K562 (cell line): ENCODE measurements around the gene IRGQ. TPM values are rescaled to one million over a fixed set of nuclear protein-coding genes. Genes with fewer than 3 reads are reported as not detected.

Experiments
- ATAC-seq: fragments of 200-7000 bp; cut with Tn5 transposase; 3 replicates; pipeline ENCODE4 v1.9.1; 2020; ENCODE audit warnings: moderate library complexity
- BruUV-seq: library from RNA; stranded (reverse); fragments of 400-500 nt; replicated peaks from 2 replicates; lab custom pipeline; 2021; lab: Mats Ljungman, UMichigan
- CTCF ChIA-PET: fragments of 300-600 bp; formaldehyde crosslinking; extraction: SDS; loops from one replicate; lab custom pipeline; 2021; ENCODE audit warnings: low intra/inter-chr PET ratio; lab: Yijun Ruan, JAX
- POLR2A ChIA-PET: fragments of 300-600, 350-650 bp; sonication (Branson Sonifier 250); formaldehyde crosslinking; extraction: SDS; loops from one replicate; lab custom pipeline; 2021; ENCODE audit warnings: antibody characterized with exemption, inconsistent platforms; lab: Yijun Ruan, JAX
- DNase-seq, 4 experiments: peaks; one replicate each; pipeline versions ENCODE4 v3.0.0 to v3.0.0-alpha.2; 2011 to 2018; ENCODE audit warnings: low spot score in 3 of 4, mixed read lengths in 3 of 4; ENCODE audit errors: extremely low read depth in 1 of 4
- FAIRE-seq: peaks from 2 replicates; lab custom pipeline; 2011; peaks lifted over from hg19 to GRCh38; lab: Jason Lieb, UNC
- H2AFZ ChIP-seq: 2 replicates; pipeline ENCODE4 v1.6.0; 2011; ENCODE audit warnings: low read depth, low read length, control low read depth, inconsistent platforms
- H3K27ac ChIP-seq: fragments of 200-600 bp; 3 replicates; pipeline ENCODE4 v1.8.0; 2011; ENCODE audit warnings: low read depth, mild to moderate bottlenecking, control low read depth, inconsistent platforms, low read length, moderate library complexity, mixed read lengths; ENCODE audit errors: extremely low read depth
- H3K27me3 ChIP-seq, 2 experiments: fragments of 300-600 bp in 1 of 2; 2 replicates in 1 of 2; 3 replicates in 1 of 2; pipeline versions ENCODE4 v1.6.0 to v1.8.0; 2011; ENCODE audit warnings: inconsistent platforms in 2 of 2, low read length in 2 of 2, mild to moderate bottlenecking in 1 of 2, mixed read lengths in 1 of 2, moderate library complexity in 1 of 2; ENCODE audit not compliant: control insufficient read depth in 2 of 2, insufficient read depth in 2 of 2
- H3K36me3 ChIP-seq: fragments of 300-600 bp; 3 replicates; pipeline ENCODE4 v1.8.0; 2011; ENCODE audit warnings: mild to moderate bottlenecking, low read length, inconsistent platforms; ENCODE audit not compliant: control insufficient read depth, insufficient read depth
- H3K4me1 ChIP-seq, 2 experiments: fragments of 200-600 bp in 1 of 2; replicated peaks in 1 of 2; 2 replicates in 1 of 2; 3 replicates in 1 of 2; pipeline versions ENCODE4 v1.5.1 to v1.8.0; 2011; ENCODE audit warnings: inconsistent platforms in 2 of 2, low read length in 2 of 2, mild to moderate bottlenecking in 1 of 2, mixed read lengths in 1 of 2, moderate library complexity in 1 of 2; ENCODE audit not compliant: control insufficient read depth in 2 of 2, insufficient read depth in 2 of 2
- H3K4me2 ChIP-seq: 2 replicates; pipeline ENCODE4 v1.6.1; 2011; ENCODE audit warnings: low read length, control low read depth, inconsistent platforms, mixed read lengths; ENCODE audit not compliant: insufficient read depth
- H3K4me3 ChIP-seq: fragments of 200-600 bp; sonication (generic), shearing (Covaris generic); 2 replicates; pipeline ENCODE4 v1.5.1; 2016; ENCODE audit warnings: control low read depth, inconsistent platforms
- H3K79me2 ChIP-seq: fragments of 200-600 bp; 3 replicates; pipeline ENCODE4 v1.8.0; 2011; ENCODE audit warnings: low read length, inconsistent platforms; ENCODE audit not compliant: control insufficient read depth, insufficient read depth
- H3K9ac ChIP-seq, 2 experiments: 2 replicates each; pipeline versions ENCODE4 v1.6.0 to v1.6.1; 2011; ENCODE audit warnings: low read depth in 2 of 2, low read length in 2 of 2, control low read depth in 1 of 2, inconsistent platforms in 1 of 2, mild to moderate bottlenecking in 1 of 2, mixed read lengths in 1 of 2; ENCODE audit not compliant: insufficient read depth in 1 of 2
- H3K9me1 ChIP-seq: one replicate; pipeline ENCODE4 v1.6.0; 2011; ENCODE audit warnings: inconsistent platforms, mild to moderate bottlenecking, low read length, moderate library complexity; ENCODE audit not compliant: control insufficient read depth, insufficient read depth
- H3K9me3 ChIP-seq: replicated peaks from 2 replicates; pipeline ENCODE4 v1.5.1; 2011; ENCODE audit warnings: low read depth, low read length, inconsistent platforms; ENCODE audit not compliant: control insufficient read depth, insufficient read depth
- H4K20me1 ChIP-seq: replicated peaks from 2 replicates; pipeline ENCODE4 v1.6.1; 2011; ENCODE audit warnings: low read length, inconsistent platforms, mixed read lengths; ENCODE audit not compliant: control insufficient read depth, insufficient read depth
- CCAR2 ChIP-seq: fragments of 200-400 bp; formaldehyde crosslinking; IDR thresholded peaks from 2 replicates; pipeline ENCODE4 v1.6.1; 2017; ENCODE audit warnings: mild to moderate bottlenecking, low read depth, low read length
- CHD2 ChIP-seq: IDR thresholded peaks from 2 replicates; pipeline ENCODE4 v1.6.1; 2011; ENCODE audit warnings: low read depth, low read length
- DMBX1 ChIP-seq: fragments of 250-450 bp; sonication (Bioruptor Pico); IDR thresholded peaks from 2 replicates; pipeline ENCODE4 v1.8.0; 2022; ENCODE audit warnings: inconsistent platforms, mild to moderate bottlenecking, moderate library complexity, borderline replicate concordance
- HNRNPK ChIP-seq: fragments of 200-400 bp; formaldehyde crosslinking; IDR thresholded peaks from one replicate; pipeline ENCODE4 v1.6.1; 2018; ENCODE audit warnings: mild to moderate bottlenecking, low read depth, low read length; ENCODE audit not compliant: poor library complexity, severe bottlenecking
- KDM2B ChIP-seq: fragments of 250-450 bp; sonication (Bioruptor Pico); IDR thresholded peaks from 2 replicates; pipeline ENCODE4 v1.8.0; 2021; ENCODE audit warnings: mild to moderate bottlenecking, moderate library complexity
- KDM4B ChIP-seq, 2 experiments: fragments of 450-650 bp in 1 of 2; sonication (generic) in 1 of 2; IDR thresholded peaks; 2 replicates each; pipeline ENCODE4 v1.6.1; 2016 to 2017; ENCODE audit warnings: borderline replicate concordance in 2 of 2, antibody characterized with exemption in 1 of 2, low read depth in 1 of 2, mild to moderate bottlenecking in 1 of 2
- NBN ChIP-seq: fragments of 450-650 bp; IDR thresholded peaks from 2 replicates; pipeline ENCODE4 v1.6.1; 2016; ENCODE audit warnings: low read depth, mild to moderate bottlenecking
- SIRT6 ChIP-seq: IDR thresholded peaks from one replicate; pipeline ENCODE4 v1.6.1; 2012; ENCODE audit warnings: low read depth, mild to moderate bottlenecking, control low read depth, inconsistent platforms, low read length, moderate library complexity
- SOX6 ChIP-seq: fragments of 450-650 bp; IDR thresholded peaks from 2 replicates; pipeline ENCODE4 v1.6.1; 2014; ENCODE audit warnings: mild to moderate bottlenecking
- SRSF7 ChIP-seq: fragments of 200-400 bp; formaldehyde crosslinking; optimal IDR thresholded peaks from 2 replicates; pipeline ENCODE3; 2017; ENCODE audit warnings: mild to moderate bottlenecking, low read depth, low read length
- TCF3 ChIP-seq: sonication (generic); formaldehyde crosslinking; IDR thresholded peaks from 2 replicates; pipeline ENCODE4 v1.4.0; 2020; ENCODE audit warnings: mild to moderate bottlenecking, missing genetic modification reagents
- TCFL5 ChIP-seq: fragments of 250-450 bp; sonication (Bioruptor Pico); conservative IDR thresholded peaks from 2 replicates; pipeline ENCODE4 v1.6.1; 2021; ENCODE audit warnings: mild to moderate bottlenecking, moderate library complexity, matching md5 sums
- ZFP36 ChIP-seq: fragments of 150-350 bp; IDR thresholded peaks from 2 replicates; pipeline ENCODE4 v1.6.1; 2018; ENCODE audit warnings: low read length, low read depth; ENCODE audit not compliant: partially characterized antibody
- ZNF274 ChIP-seq: IDR thresholded peaks from 2 replicates; pipeline ENCODE4 v1.6.1; 2011; ENCODE audit warnings: low read depth, mild to moderate bottlenecking, low read length, moderate library complexity, borderline replicate concordance
- WGBS: fragments of 100-300 bp; shearing (Covaris generic); methylation state at CpG from one replicate; pipeline ENCODE4 v1.1.6; 2016; ENCODE audit warnings: low coverage, mixed read lengths; ENCODE audit not compliant: insufficient coverage; ENCODE audit errors: missing lambda C conversion rate; 5-methylcytosine and 5-hydroxymethylcytosine counted together
- in situ Hi-C: fragments of 300-500 bp; cut with MboI; formaldehyde crosslinking; loops from 4 replicates; pipeline ENCODE4 v1.15.0; 2018; ENCODE audit warnings: inconsistent platforms, mixed read lengths
- intact Hi-C: fragments of 100-400 bp; cut with micrococcal nuclease; formaldehyde crosslinking; loops from 2 replicates; pipeline ENCODE4 v1.14.2; 2022
- polyA plus RNA-seq, 8 experiments: library from polyadenylated mRNA; depleted of rRNA in 4 of 8; stranded (reverse) in 5 of 8; unstranded in 3 of 8; fragments of >200 nt; fragmentation: Nextera tagmentation in 2 of 8; fragmentation: Illumina TruSeq in 1 of 8; extraction: Ambion mirVana in 2 of 8; extraction: Trizol in 1 of 8; gene quantifications; 2 replicates each; pipeline versions ENCODE4 v1.2.1 to v1.2.3, GENCODE V29; 2011 to 2014; ENCODE audit warnings: inconsistent platforms in 1 of 8, missing spikeins in 1 of 8
- total RNA-seq, 7 experiments: library from RNA; depleted of rRNA in 6 of 7; stranded (reverse); fragments of >200 nt in 6 of 7; fragmentation: Illumina TruSeq in 2 of 7; extraction: Trizol in 2 of 7; gene quantifications; 2 replicates each; pipeline versions ENCODE4 v1.2.1 to v1.2.3, GENCODE V29; 2011 to 2021; ENCODE audit warnings: low replicate concordance in 1 of 7
- TF ChIP-seq, protein P1 (sequence below), 3 experiments: fragments of 200-800 bp in 1 of 3; sonication (Bioruptor generic) in 1 of 3; sonication (generic) in 1 of 3; formaldehyde crosslinking in 1 of 3; IDR thresholded peaks; 2 replicates each; pipeline versions ENCODE4 v1.6.1 to v1.8.0; 2016 to 2022; ENCODE audit warnings: mild to moderate bottlenecking in 2 of 3, missing compliant biosample characterization in 2 of 3, missing genetic modification characterization in 2 of 3, missing genetic modification reagents in 1 of 3
- TF ChIP-seq, protein P2 (sequence below): fragments of 450-650 bp; formaldehyde crosslinking; IDR thresholded peaks from 2 replicates; pipeline ENCODE4 v1.4.0; 2020; ENCODE audit warnings: mild to moderate bottlenecking
- TF ChIP-seq, protein P3 (sequence below): sonication (generic); formaldehyde crosslinking; IDR thresholded peaks from 2 replicates; pipeline ENCODE4 v1.8.0; 2022; ENCODE audit warnings: mild to moderate bottlenecking, missing genetic modification reagents
- TF ChIP-seq, protein P4 (sequence below): fragments of 200-800 bp; sonication (Bioruptor generic); IDR thresholded peaks from 2 replicates; pipeline ENCODE4 v1.6.1; 2017; ENCODE audit warnings: missing genetic modification characterization, missing compliant biosample characterization

The IRGQ gene
- total and polyA plus RNA-seq, 9 of the 15 experiments (the other 6 are each of a cell fraction or from before 2014, with no cell fraction given) = 3.5 to 19.2 (median 7.9) TPM

DNA sequence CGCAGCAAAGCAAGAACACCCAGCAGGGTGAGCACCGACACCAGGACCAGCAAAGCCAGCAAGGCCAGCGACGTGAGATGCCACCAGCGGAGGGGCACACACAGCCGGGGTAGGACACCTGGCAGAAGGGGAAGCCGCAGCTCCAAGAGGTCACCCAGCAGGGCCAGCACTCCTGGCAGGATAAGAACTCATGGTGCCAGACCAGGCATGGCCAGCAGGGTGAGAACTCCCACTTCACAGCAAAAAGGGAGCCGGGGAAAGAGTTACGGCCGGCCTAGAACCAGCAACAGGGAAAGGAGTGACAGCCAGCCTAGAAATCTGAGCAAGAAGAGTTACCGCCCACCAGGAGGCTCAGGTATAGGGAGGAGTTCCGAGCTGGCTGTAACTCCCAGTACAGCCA is 16.4 kb upstream of the IRGQ start (continued):
- TF ChIP-seq, protein P1, sequence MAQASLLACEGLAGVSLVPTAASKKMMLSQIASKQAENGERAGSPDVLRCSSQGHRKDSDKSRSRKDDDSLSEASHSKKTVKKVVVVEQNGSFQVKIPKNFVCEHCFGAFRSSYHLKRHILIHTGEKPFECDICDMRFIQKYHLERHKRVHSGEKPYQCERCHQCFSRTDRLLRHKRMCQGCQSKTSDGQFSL (CRISPR knock-in tag; IDR thresholded peaks at IDR 0.05) = no peak
- TF ChIP-seq, protein P1 (tag; IDR thresholded peaks at IDR 0.05) = no peak
- TF ChIP-seq SIRT6 (no peak), SRSF7 (no peak)

DNA sequence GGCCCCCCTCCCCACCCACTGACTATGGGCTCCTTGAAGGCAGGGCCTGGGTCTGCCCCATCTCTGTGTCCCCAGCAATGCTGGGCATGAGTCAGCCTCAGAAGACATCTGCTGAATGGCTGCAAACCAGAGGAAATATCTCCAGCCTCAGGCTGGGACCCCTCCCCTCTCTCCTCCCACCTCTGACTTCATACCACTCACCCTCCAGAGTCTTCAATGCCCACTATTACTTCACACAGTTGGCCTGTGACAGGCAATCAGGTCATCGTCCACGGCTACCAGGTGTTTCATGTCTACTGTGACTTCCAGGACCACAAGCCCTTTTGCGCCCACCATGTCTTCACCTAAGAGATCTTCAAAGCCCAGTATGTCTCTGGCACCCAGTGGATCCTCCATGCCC is 15.9 kb upstream of the IRGQ start, which contains the start of gene SRRM5:
Gene SRRM5, plus strand, starts transcription at position 301 of the 400 bp plus-strand sequence. Its CDS starts 34 bp downstream, at position 335.
- ChIA-PET CTCF (no interaction called here), POLR2A (interaction anchor here (8.7 kb wide), 1 partner anchor 15 kb away, joined by 60 read pairs; the partner anchor contains the start of genes IRGQ and ZNF576)
- no peaks in the 10 kb centered on the region for H3K9me3 ChIP-seq
- peaks cover 47% of the 10 kb centered on the region; the same call in 2 of the 3 replicates for H3K36me3 ChIP-seq
- peak within 1 kb of the TSS; percentile 58; the same call in 2 of the 3 replicates for H3K27ac ChIP-seq
- in situ Hi-C loops = no loop called here
- no TSS peak for BruUV-seq
- peaks cover 27 to 41% of the 10 kb centered on the region in 2 experiments for H3K4me1 ChIP-seq
- WGBS = 96% methylated on average over 3 of the region's 3 CpGs
- no peak for FAIRE-seq
- no peak for ATAC-seq
- no peak within 1 kb of the TSS for H3K4me2 ChIP-seq
- intact Hi-C loops = no loop called here
- no peak within 1 kb of the TSS for H3K4me3 ChIP-seq
- no peaks in the 10 kb centered on the region for H4K20me1 ChIP-seq
- H2AFZ ChIP-seq = no peak within 1 kb of the TSS
- H3K79me2 ChIP-seq = peaks cover 24% of the 10 kb centered on the region
- H3K9ac ChIP-seq = peak within 1 kb of the TSS in 1 of 2 experiments; percentile 84; a peak in 2 of 4 replicates
- DNase-seq = no peak
- H3K27me3 ChIP-seq = no peaks in the 10 kb centered on the region
- peaks cover 6% of the 10 kb centered on the region for H3K9me1 ChIP-seq
- TF ChIP-seq TCF3 (CRISPR knock-in tag) (no peak), HNRNPK (no peak), ZNF274 (no peak), ZFP36 (no peak), CHD2 (no peak), SOX6 (no peak), KDM2B (CRISPR knock-in tag) (no peak), KDM4B (IDR thresholded peaks at IDR 0.05; ENCODE audit: borderline replicate concordance in 2 of 2, low read depth in 1 of 2) (no peak), TCFL5 (CRISPR knock-in tag) (no peak), NBN (no peak), DMBX1 (no peak), CCAR2 (no peak)
- TF ChIP-seq, protein P2, sequence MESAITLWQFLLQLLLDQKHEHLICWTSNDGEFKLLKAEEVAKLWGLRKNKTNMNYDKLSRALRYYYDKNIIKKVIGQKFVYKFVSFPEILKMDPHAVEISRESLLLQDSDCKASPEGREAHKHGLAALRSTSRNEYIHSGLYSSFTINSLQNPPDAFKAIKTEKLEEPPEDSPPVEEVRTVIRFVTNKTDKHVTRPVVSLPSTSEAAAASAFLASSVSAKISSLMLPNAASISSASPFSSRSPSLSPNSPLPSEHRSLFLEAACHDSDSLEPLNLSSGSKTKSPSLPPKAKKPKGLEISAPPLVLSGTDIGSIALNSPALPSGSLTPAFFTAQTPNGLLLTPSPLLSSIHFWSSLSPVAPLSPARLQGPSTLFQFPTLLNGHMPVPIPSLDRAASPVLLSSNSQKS (CRISPR knock-in tag) = no peak
- TF ChIP-seq, protein P3, sequence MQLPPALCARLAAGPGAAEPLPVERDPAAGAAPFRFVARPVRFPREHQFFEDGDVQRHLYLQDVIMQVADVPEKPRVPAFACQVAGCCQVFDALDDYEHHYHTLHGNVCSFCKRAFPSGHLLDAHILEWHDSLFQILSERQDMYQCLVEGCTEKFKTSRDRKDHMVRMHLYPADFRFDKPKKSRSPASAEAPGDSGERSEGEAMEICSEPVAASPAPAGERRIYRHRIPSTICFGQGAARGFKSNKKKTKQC (CRISPR knock-in tag) = no peak
- TF ChIP-seq, protein P4, sequence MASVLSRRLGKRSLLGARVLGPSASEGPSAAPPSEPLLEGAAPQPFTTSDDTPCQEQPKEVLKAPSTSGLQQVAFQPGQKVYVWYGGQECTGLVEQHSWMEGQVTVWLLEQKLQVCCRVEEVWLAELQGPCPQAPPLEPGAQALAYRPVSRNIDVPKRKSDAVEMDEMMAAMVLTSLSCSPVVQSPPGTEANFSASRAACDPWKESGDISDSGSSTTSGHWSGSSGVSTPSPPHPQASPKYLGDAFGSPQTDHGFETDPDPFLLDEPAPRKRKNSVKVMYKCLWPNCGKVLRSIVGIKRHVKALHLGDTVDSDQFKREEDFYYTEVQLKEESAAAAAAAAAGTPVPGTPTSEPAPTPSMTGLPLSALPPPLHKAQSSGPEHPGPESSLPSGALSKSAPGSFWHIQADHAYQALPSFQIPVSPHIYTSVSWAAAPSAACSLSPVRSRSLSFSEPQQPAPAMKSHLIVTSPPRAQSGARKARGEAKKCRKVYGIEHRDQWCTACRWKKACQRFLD (CRISPR knock-in tag) = no peak
